Testis (tissue), 3 donors: ENCODE data around the gene HLCS. TPM values are rescaled to one million over a fixed set of nuclear protein-coding genes. Genes with fewer than 3 reads are reported as not detected.

Experiments
- DNase-seq: peaks from one replicate; pipeline ENCODE4 v3.0.0-alpha.2; 2019
- H3K27ac ChIP-seq, 2 donors: fragments of 200-600 bp; sonication (generic); one replicate each; pipeline ENCODE4 v1.5.1; 2019
- H3K27me3 ChIP-seq: fragments of 200-600 bp; sonication (generic); one replicate; pipeline ENCODE4 v1.5.1; 2019
- H3K36me3 ChIP-seq: fragments of 200-600 bp; sonication (generic); one replicate; pipeline ENCODE4 v1.5.1; 2017; ENCODE audit warnings: low read depth; ENCODE audit errors: missing control alignments
- H3K4me1 ChIP-seq: fragments of 200-600 bp; sonication (generic); one replicate; pipeline ENCODE4 v1.5.1; 2019
- H3K4me3 ChIP-seq, 2 donors: fragments of 200-600 bp; sonication (generic); one replicate each; pipeline ENCODE4 v1.5.1; 2017 to 2019
- H3K9me3 ChIP-seq: fragments of 200-600 bp; sonication (generic); one replicate; pipeline ENCODE4 v1.5.1; 2017
- POLR2A ChIP-seq: fragments of 450-650 bp; IDR thresholded peaks from one replicate; pipeline ENCODE4 v1.6.1; 2017; ENCODE audit warnings: antibody characterized with exemption, mild to moderate bottlenecking, moderate library complexity
- WGBS, 2 donors: methylation state at CpG; one replicate each; pipeline ENCODE4 v1.1.5; 2018; 5-methylcytosine and 5-hydroxymethylcytosine counted together
- intact Hi-C: fragments of 100-400 bp; cut with DNase I; formaldehyde crosslinking; loops from one replicate; pipeline ENCODE4 v1.15.1; 2023; ENCODE audit warnings: low total_unique reads
- polyA plus RNA-seq: library from polyadenylated mRNA; stranded (reverse); fragments of 350-450 nt; fragmentation: Illumina TruSeq; extraction: RNeasy Lipid Tissue Mini Kit (QIAGEN cat#74804); gene quantifications from one replicate; pipeline ENCODE4 v1.2.3, GENCODE V29; 2014; ENCODE audit warnings: low read depth, low replicate concordance; ENCODE audit not compliant: insufficient read depth
- total RNA-seq, 2 donors: library from RNA; depleted of rRNA; stranded (reverse); fragments of >200 nt; gene quantifications; one replicate each; pipeline ENCODE4 v1.2.3, GENCODE V29; 2016
- TF ChIP-seq, protein P1 (sequence below), 3 experiments: fragments of 450-650 bp in 2 of 3; fragments of 200-600 bp in 1 of 3; sonication (generic) in 1 of 3; IDR thresholded peaks; one replicate each; pipeline ENCODE4 v1.5.1; 2016 to 2019; ENCODE audit warnings: antibody characterized with exemption in 3 of 3, mild to moderate bottlenecking in 2 of 3, moderate library complexity in 1 of 3

HLCS gene
- total and polyA plus RNA-seq, 3 donors from 2014 or later, result 19.5 to 38.1 (median 30.1) TPM

- H3K36me3 ChIP-seq, result no peaks in the 10 kb centered on the region
- no peak overlapping the region for H3K4me3 ChIP-seq
- TF ChIP-seq POLR2A, result no peak
- TF ChIP-seq, protein P1, sequence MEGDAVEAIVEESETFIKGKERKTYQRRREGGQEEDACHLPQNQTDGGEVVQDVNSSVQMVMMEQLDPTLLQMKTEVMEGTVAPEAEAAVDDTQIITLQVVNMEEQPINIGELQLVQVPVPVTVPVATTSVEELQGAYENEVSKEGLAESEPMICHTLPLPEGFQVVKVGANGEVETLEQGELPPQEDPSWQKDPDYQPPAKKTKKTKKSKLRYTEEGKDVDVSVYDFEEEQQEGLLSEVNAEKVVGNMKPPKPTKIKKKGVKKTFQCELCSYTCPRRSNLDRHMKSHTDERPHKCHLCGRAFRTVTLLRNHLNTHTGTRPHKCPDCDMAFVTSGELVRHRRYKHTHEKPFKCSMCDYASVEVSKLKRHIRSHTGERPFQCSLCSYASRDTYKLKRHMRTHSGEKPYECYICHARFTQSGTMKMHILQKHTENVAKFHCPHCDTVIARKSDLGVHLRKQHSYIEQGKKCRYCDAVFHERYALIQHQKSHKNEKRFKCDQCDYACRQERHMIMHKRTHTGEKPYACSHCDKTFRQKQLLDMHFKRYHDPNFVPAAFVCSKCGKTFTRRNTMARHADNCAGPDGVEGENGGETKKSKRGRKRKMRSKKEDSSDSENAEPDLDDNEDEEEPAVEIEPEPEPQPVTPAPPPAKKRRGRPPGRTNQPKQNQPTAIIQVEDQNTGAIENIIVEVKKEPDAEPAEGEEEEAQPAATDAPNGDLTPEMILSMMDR (IDR thresholded peaks at IDR 0.05), result no peak
- H3K27ac ChIP-seq, result no peak overlapping the region
- DNase-seq, result no peak
- WGBS, 2 donors, result 87 to 90% methylated on average over 8 of the region's 8 CpGs
- intact Hi-C loops, result no loop called here
- H3K4me1 ChIP-seq, result no peaks in the 10 kb centered on the region
- no peaks in the 10 kb centered on the region for H3K27me3 ChIP-seq
- no peaks in the 10 kb centered on the region for H3K9me3 ChIP-seq
These were observed 105.5 kb downstream of the HLCS start for GRCh38 chr21:36860736-36861594.

DNA sequence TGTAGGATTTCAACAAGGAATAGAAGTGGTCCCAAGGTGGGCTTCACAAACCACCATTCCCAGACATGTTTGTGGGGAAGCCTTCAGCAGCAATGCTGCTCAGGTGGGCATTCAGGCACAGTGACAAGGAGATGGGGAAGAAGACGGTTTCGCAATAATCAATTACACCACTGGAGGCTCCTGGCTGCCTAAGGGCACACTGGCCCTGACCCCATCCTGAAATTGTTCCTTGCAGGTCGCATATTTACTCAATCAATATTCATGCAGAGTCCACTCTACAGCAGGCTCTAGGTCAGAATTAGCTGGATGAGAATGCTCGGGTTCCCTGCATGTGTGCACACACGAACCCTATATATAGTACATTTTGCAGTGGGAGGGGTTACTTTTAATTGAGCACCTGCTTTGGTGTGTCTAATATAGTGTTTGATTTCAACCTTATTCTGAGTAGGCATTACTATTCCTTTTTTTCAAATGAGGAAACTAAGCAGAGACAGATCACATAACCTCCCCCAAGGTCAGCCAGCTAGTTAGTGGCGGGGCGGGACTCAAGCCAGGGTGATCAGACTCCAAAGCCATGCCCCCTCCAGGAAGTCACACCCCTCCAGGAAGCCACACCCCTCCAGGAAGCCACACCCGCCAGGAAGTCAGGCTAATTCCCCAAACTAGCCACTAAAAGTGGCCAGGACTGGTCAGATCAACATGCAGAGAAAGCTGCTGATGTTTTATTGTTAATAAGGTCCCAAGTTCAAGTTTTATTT, 106.5 kb downstream of the HLCS start:
- Histone ChIP-seq H3K9me3 (no peaks in the 10 kb centered on the region), H3K36me3 (no peaks in the 10 kb centered on the region), H3K4me3 (no peak overlapping the region), H3K4me1 (no peaks in the 10 kb centered on the region), H3K27me3 (no peaks in the 10 kb centered on the region), H3K27ac (no peak overlapping the region)
- intact Hi-C loops, result no loop called here
- TF ChIP-seq, protein P1 (IDR thresholded peaks at IDR 0.05), result no peak
- WGBS, 2 donors, result 75 to 81% methylated on average over 8 of the region's 8 CpGs
- DNase-seq, result peak; percentile 51

DNA sequence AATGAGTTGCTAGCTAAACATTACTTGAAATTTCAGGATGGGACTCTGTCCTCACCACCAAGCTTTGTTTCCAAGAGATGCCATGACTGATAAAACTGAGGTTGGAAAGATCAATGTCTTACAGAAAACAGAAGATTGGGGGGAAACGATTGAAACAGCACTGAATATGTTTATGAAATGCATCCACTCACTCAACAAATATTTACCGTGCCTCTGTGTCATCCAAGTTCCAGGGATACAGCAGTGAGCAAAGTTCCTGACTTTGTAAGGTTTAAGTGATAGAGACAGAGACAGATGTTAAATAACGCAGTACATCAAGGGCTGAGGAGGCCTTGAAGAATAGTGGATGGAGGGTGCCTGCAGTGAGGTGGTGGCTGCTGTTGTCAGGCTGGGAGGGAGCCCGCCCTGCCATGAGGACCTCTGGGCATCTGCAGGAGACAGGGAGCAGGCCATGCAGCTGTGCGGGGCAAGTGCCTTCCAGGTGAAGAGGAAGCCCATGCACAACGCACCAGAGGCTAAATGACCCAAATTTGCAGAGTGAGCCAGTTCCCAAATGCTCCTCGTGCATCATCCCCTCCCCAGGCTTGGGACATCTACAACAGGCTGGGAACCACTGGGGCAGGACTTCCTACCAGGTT, 108.0 kb downstream of the HLCS start:
- DNase-seq, result no peak
- no peaks in the 10 kb centered on the region for H3K9me3 ChIP-seq
- H3K4me1 ChIP-seq, result no peaks in the 10 kb centered on the region
- no peak for TF ChIP-seq POLR2A
- TF ChIP-seq, protein P1 (IDR thresholded peaks at IDR 0.05), result no peak
- WGBS, 2 donors, result 87 to 89% methylated on average over 5 to 7 of the region's 7 CpGs
- intact Hi-C loops, result no loop called here
- no peak overlapping the region for H3K27ac ChIP-seq
- no peak overlapping the region for H3K4me3 ChIP-seq
- H3K36me3 ChIP-seq, result no peaks in the 10 kb centered on the region
- no peaks in the 10 kb centered on the region for H3K27me3 ChIP-seq

DNA sequence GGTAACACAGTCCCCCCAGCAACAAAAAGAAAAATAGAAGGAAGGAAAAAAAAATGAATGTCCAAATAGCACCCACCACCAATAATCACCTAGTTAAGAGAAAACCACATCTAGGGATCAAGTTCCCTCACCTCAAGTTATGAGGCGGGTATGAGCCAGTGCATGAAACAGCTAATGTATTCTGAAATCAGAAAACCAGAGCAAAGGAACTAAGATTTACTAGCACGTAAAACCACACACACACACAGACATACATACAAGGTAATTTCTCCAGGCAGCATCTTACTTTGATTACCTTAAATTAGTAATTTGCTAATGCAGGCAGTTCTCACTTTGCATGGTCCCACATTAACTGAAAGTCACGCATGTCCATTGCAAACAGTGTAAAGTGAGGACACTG, 109.8 kb downstream of the HLCS start:
- Histone ChIP-seq H3K9me3 (no peaks in the 10 kb centered on the region), H3K4me1 (no peaks in the 10 kb centered on the region), H3K36me3 (no peaks in the 10 kb centered on the region), H3K27me3 (no peaks in the 10 kb centered on the region), H3K27ac (no peak overlapping the region), H3K4me3 (no peak overlapping the region)
- 90 to 93% methylated on average over 3 of the region's 3 CpGs for WGBS, 2 donors
- no peak for DNase-seq
- TF ChIP-seq, protein P1 (IDR thresholded peaks at IDR 0.05), result no peak
- TF ChIP-seq POLR2A, result no peak
- intact Hi-C loops, result no loop called here
